Measurements from ENCODE around the gene PRKN. TPM values are rescaled to one million over a fixed set of nuclear protein-coding genes. Genes with fewer than 3 reads are reported as not detected.

Gene PRKN
- total RNA-seq, 1 experiment from 2014 or later, result 0.34 TPM

DNA sequence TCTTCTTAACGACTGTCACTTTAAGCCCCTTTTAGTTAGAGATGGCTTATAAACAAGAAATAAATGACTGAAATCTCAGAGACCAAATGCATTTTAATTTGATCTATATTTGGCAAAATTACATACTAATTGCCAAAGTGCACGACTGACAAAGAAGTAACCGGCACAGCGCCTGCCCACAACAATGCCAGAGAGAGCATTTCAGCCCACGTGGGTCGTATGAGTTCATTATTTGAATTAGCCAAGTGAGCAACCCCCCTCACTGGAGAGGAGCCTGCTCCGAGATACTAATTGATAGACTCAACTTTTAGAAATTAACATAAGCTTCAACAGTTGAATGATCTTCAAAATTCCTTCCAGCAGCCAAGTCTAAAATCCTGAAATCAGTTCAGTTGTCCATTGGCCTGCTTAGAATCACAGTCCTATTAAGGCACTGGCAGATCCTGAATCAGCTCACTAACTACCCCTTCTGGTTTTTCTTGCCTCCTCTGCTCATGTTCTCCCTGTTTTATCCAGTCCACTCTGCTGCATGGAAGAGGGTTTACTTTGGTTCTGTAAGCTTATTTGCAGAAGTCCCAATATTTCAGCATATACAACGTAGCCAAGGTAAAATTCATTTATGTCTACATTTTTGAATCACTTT lies 934.6 kb downstream of the PRKN start:
- BruUV-seq (replicated peaks), result no TSS peak
- TF ChIP-seq, protein P1, sequence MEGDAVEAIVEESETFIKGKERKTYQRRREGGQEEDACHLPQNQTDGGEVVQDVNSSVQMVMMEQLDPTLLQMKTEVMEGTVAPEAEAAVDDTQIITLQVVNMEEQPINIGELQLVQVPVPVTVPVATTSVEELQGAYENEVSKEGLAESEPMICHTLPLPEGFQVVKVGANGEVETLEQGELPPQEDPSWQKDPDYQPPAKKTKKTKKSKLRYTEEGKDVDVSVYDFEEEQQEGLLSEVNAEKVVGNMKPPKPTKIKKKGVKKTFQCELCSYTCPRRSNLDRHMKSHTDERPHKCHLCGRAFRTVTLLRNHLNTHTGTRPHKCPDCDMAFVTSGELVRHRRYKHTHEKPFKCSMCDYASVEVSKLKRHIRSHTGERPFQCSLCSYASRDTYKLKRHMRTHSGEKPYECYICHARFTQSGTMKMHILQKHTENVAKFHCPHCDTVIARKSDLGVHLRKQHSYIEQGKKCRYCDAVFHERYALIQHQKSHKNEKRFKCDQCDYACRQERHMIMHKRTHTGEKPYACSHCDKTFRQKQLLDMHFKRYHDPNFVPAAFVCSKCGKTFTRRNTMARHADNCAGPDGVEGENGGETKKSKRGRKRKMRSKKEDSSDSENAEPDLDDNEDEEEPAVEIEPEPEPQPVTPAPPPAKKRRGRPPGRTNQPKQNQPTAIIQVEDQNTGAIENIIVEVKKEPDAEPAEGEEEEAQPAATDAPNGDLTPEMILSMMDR (IDR thresholded peaks at IDR 0.05; ENCODE audit: insufficient read depth in 1 of 2, low read depth in 1 of 2, low read length in 1 of 2, severe bottlenecking in 1 of 2, unreplicated experiment in 1 of 2), result no peak
- ChIA-PET CTCF (no interaction called here), POLR2A (no interaction called here)
- DNase-seq, result no peak
- intact Hi-C loops (cut with micrococcal nuclease; ENCODE audit: unreplicated experiment), result no loop called here
- H3K36me3 Mint-ChIP-seq (ENCODE audit: insufficient read depth, unreplicated experiment), result no peaks in the 10 kb centered on the region
- H3K9me3 Mint-ChIP-seq (ENCODE audit: unreplicated experiment), result peaks cover 9% of the 10 kb centered on the region
- no peaks in the 10 kb centered on the region for H3K4me1 Mint-ChIP-seq (ENCODE audit: low read depth, unreplicated experiment)
- Histone ChIP-seq H3K4me1 (no peaks in the 10 kb centered on the region), H3K9me3 (peaks cover 3% of the 10 kb centered on the region; the same call in 1 of the 2 replicates), H3K36me3 (ENCODE audit: control insufficient read depth, insufficient read depth, low read length) (no peaks in the 10 kb centered on the region), H3K27me3 (replicated peaks; ENCODE audit: control insufficient read depth, insufficient read depth, low read length) (no peaks in the 10 kb centered on the region), H3K4me3 (ENCODE audit: low read depth, low read length) (no peak overlapping the region)
- no peak overlapping the region for H3K27ac Mint-ChIP-seq (ENCODE audit: unreplicated experiment)
- H3K4me3 Mint-ChIP-seq (ENCODE audit: unreplicated experiment), result no peak overlapping the region
- peaks cover 7% of the 10 kb centered on the region for H3K27me3 Mint-ChIP-seq (ENCODE audit: insufficient read depth, unreplicated experiment)

DNA sequence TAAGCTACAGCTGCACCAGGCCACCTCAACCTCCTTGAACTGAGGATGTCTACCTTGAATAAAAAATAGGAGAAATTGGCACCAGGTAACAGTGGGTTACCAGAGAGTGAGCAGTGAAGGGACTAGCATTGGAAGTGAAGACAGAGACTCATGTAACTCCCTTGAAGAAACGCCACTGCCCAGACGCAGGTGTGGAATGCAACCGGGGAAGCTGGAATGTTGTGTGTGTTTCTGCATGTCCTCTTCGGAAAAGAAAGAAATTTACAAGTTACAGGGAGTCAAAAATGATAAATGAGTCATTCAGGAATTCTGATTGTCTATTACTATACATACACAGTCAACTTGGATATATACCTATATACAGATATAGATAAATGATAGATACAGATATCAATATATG lies 939.0 kb downstream of the PRKN start:
- Histone ChIP-seq H3K9me3 (peaks cover 3% of the 10 kb centered on the region; the same call in 1 of the 2 replicates), H3K36me3 (ENCODE audit: control insufficient read depth, insufficient read depth, low read length) (no peaks in the 10 kb centered on the region), H3K4me3 (ENCODE audit: low read depth, low read length) (no peak overlapping the region), H3K4me1 (no peaks in the 10 kb centered on the region), H3K27me3 (replicated peaks; ENCODE audit: control insufficient read depth, insufficient read depth, low read length) (no peaks in the 10 kb centered on the region)
- ChIA-PET POLR2A (no interaction called here), CTCF (no interaction called here)
- H3K4me1 Mint-ChIP-seq (ENCODE audit: low read depth, unreplicated experiment), result no peaks in the 10 kb centered on the region
- DNase-seq, result no peak
- BruUV-seq (replicated peaks), result no TSS peak
- TF ChIP-seq, protein P1 (IDR thresholded peaks at IDR 0.05; ENCODE audit: insufficient read depth in 1 of 2, low read depth in 1 of 2, low read length in 1 of 2, severe bottlenecking in 1 of 2, unreplicated experiment in 1 of 2), result no peak
- peaks cover 11% of the 10 kb centered on the region for H3K27me3 Mint-ChIP-seq (ENCODE audit: insufficient read depth, unreplicated experiment)
- H3K9me3 Mint-ChIP-seq (ENCODE audit: unreplicated experiment), result peaks cover 9% of the 10 kb centered on the region
- H3K27ac Mint-ChIP-seq (ENCODE audit: unreplicated experiment), result no peak overlapping the region
- no peak overlapping the region for H3K4me3 Mint-ChIP-seq (ENCODE audit: unreplicated experiment)
- H3K36me3 Mint-ChIP-seq (ENCODE audit: insufficient read depth, unreplicated experiment), result no peaks in the 10 kb centered on the region
- intact Hi-C loops (cut with micrococcal nuclease; ENCODE audit: unreplicated experiment), result no loop called here

DNA sequence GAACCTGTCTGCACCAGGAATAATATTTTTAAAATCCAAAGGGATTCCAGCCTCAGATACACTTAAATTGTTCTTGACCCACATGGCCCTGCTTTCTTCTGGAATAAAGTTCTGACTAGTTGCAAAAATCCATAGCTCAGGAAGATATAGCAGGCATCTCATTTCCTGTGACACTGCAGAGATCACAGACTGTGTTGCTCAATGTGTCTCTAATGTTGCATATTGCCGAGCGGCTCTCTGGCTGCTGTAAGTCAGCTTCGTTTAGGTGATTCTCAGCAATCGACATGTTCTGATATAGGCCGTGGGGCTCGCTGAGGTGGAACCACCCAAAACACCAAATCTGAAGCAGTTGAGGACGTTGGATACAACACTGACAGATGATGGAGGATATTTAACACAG lies 955.4 kb downstream of the PRKN start:
- BruUV-seq (replicated peaks), result no TSS peak
- H3K36me3 ChIP-seq (ENCODE audit: control insufficient read depth, insufficient read depth, low read length), result no peaks in the 10 kb centered on the region

More for the DNA sequence above, 955.4 kb downstream of the PRKN start:
- Histone ChIP-seq H3K4me1 (no peaks in the 10 kb centered on the region), H3K9me3 (no peaks in the 10 kb centered on the region), H3K27me3 (replicated peaks; ENCODE audit: control insufficient read depth, insufficient read depth, low read length) (no peaks in the 10 kb centered on the region), H3K4me3 (ENCODE audit: low read depth, low read length) (no peak overlapping the region)
- ChIA-PET CTCF (no interaction called here), POLR2A (no interaction called here)
- Mint-ChIP-seq H3K4me1 (ENCODE audit: low read depth, unreplicated experiment) (no peaks in the 10 kb centered on the region), H3K9me3 (ENCODE audit: unreplicated experiment) (no peaks in the 10 kb centered on the region), H3K4me3 (ENCODE audit: unreplicated experiment) (no peak overlapping the region), H3K27ac (ENCODE audit: unreplicated experiment) (no peak overlapping the region), H3K27me3 (ENCODE audit: insufficient read depth, unreplicated experiment) (peaks cover 3% of the 10 kb centered on the region), H3K36me3 (ENCODE audit: insufficient read depth, unreplicated experiment) (no peaks in the 10 kb centered on the region)
- intact Hi-C loops (cut with micrococcal nuclease; ENCODE audit: unreplicated experiment), result no loop called here
- TF ChIP-seq, protein P1 (IDR thresholded peaks at IDR 0.05; ENCODE audit: insufficient read depth in 1 of 2, low read depth in 1 of 2, low read length in 1 of 2, severe bottlenecking in 1 of 2, unreplicated experiment in 1 of 2), result no peak
- DNase-seq, result no peak
